ENCODE results near the gene DAND5.

The DAND5 gene

GRCh38 chr19:12983091-12983490 lies 13.7 kb downstream of the DAND5 start:
- H3K4me3 ChIP-seq (ENCODE audit: low read depth, low read length) = no peak overlapping the region
- TF ChIP-seq CTCF (IDR thresholded peaks at IDR 0.05; ENCODE audit: insufficient read depth, low read depth, low read length, missing control alignments) = no peak
- DNase-seq (ENCODE audit: low read depth) = no peak

- TF ChIP-seq CTCF (IDR thresholded peaks at IDR 0.05; ENCODE audit: insufficient read depth, low read depth, low read length, missing control alignments) = peak; percentile 87
- DNase-seq (ENCODE audit: low read depth) = peak; percentile 78
- no peak overlapping the region for H3K4me3 ChIP-seq (ENCODE audit: low read depth, low read length)
Observed at GRCh38 chr19:12983542-12984142, 14.3 kb downstream of the DAND5 start.

DNA sequence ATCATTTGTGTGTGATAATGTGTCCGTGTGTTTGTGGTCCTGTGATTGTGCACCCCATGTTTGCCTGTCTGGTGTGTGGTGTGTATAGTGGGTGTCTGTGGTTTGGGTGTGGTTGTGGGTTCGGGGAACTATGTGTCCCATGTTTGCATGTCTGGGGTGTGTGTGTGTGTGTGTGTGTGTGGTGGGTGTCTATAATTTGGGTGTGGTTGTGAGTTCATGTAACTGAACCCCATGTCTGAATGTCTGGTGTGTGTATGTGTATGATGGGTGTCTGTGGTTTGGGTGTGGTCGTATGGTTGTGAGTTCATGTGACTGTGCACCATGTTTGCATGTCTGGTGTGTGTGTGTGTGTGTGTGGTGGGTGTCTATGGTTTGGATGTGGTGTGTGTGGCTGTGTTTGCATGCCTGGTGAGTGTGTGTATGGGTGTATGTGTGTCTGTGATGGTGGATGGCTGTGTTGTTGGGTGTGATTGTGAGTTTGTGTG lies 14.8 kb downstream of the DAND5 start:
- no peak for DNase-seq (ENCODE audit: low read depth)
- H3K4me3 ChIP-seq (ENCODE audit: low read depth, low read length) = no peak overlapping the region
- TF ChIP-seq CTCF (IDR thresholded peaks at IDR 0.05; ENCODE audit: insufficient read depth, low read depth, low read length, missing control alignments) = no peak

GRCh38 chr19:12984683-12985048 lies 15.3 kb downstream of the DAND5 start:
- no peak for TF ChIP-seq CTCF (IDR thresholded peaks at IDR 0.05; ENCODE audit: insufficient read depth, low read depth, low read length, missing control alignments)
- DNase-seq (ENCODE audit: low read depth) = no peak
- H3K4me3 ChIP-seq (ENCODE audit: low read depth, low read length) = no peak overlapping the region

- DNase-seq (ENCODE audit: low read depth) = peak; percentile 43
- no peak overlapping the region for H3K4me3 ChIP-seq (ENCODE audit: low read depth, low read length)
- TF ChIP-seq CTCF (IDR thresholded peaks at IDR 0.05; ENCODE audit: insufficient read depth, low read depth, low read length, missing control alignments) = no peak
Observed at GRCh38 chr19:12985049-12985776, 15.8 kb downstream of the DAND5 start.

- no peak for TF ChIP-seq CTCF (IDR thresholded peaks at IDR 0.05; ENCODE audit: insufficient read depth, low read depth, low read length, missing control alignments)
- no peak overlapping the region for H3K4me3 ChIP-seq (ENCODE audit: low read depth, low read length)
- DNase-seq (ENCODE audit: low read depth) = no peak
Observed at GRCh38 chr19:12986726-12987125, 17.4 kb downstream of the DAND5 start.

Data from GM12865 (cell line).